ENCODE measurements around the gene LIX1L. TPM values are rescaled to one million over a fixed set of nuclear protein-coding genes. Genes with fewer than 3 reads are reported as not detected.

The LIX1L gene
- total and polyA plus RNA-seq, 2 of the 13 experiments (the other 11 are each of a cell fraction or from before 2014, with no cell fraction given), result 8.1 to 24.9 TPM

DNA sequence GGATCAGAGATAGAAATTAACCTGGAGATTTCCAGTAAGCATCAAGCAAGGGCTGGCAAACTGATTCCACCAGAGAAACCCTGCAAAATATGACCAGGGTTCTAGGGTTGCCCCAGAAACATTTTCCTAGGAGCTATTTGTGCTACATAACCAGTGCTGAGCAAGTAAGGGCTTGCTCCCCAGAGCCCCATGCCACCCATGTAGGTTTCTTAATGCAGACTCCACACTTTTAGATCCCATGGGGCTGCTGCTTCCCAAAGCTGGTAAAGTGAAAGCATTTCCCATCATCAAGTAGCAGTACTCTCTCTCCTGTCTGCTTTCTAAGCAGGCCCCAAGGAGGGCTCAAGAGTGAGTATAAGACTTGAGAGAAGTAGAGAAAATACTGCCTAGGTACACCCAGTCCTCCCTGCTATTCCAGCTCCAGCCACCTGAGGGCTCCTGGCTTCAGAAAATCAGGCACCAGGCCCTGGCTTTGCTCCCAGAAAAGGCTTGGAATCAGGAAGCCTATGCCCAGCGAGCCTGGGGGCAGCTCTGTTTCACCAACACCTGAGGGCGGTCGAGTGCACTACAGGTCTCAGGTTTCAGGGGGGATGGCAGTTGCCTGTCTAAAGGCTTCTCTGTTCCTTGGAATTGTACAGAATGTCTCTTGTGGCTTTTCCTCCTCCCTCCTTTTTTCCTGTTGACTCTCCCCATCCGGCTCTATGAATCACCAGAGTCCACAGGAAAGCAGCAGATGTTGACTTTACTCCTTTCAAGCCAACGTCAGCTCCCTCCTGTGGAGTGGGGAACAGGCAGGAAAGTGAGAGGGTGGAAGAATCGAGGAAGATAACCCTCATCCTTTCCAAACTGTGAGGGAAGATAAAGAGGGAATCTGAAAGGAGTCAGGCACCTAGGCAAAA lies 66.0 kb downstream of the LIX1L start (continued):
- TF ChIP-seq, protein P1, sequence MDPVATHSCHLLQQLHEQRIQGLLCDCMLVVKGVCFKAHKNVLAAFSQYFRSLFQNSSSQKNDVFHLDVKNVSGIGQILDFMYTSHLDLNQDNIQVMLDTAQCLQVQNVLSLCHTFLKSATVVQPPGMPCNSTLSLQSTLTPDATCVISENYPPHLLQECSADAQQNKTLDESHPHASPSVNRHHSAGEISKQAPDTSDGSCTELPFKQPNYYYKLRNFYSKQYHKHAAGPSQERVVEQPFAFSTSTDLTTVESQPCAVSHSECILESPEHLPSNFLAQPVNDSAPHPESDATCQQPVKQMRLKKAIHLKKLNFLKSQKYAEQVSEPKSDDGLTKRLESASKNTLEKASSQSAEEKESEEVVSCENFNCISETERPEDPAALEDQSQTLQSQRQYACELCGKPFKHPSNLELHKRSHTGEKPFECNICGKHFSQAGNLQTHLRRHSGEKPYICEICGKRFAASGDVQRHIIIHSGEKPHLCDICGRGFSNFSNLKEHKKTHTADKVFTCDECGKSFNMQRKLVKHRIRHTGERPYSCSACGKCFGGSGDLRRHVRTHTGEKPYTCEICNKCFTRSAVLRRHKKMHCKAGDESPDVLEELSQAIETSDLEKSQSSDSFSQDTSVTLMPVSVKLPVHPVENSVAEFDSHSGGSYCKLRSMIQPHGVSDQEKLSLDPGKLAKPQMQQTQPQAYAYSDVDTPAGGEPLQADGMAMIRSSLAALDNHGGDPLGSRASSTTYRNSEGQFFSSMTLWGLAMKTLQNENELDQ (CRISPR knock-in tag; IDR thresholded peaks at IDR 0.05; ENCODE audit: borderline replicate concordance), result no peak
- no peak for TF ChIP-seq PHF8 (CRISPR knock-in tag; IDR thresholded peaks at IDR 0.05)
- TF ChIP-seq, protein P2, sequence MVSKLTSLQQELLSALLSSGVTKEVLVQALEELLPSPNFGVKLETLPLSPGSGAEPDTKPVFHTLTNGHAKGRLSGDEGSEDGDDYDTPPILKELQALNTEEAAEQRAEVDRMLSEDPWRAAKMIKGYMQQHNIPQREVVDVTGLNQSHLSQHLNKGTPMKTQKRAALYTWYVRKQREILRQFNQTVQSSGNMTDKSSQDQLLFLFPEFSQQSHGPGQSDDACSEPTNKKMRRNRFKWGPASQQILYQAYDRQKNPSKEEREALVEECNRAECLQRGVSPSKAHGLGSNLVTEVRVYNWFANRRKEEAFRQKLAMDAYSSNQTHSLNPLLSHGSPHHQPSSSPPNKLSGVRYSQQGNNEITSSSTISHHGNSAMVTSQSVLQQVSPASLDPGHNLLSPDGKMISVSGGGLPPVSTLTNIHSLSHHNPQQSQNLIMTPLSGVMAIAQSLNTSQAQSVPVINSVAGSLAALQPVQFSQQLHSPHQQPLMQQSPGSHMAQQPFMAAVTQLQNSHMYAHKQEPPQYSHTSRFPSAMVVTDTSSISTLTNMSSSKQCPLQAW (CRISPR knock-in tag; IDR thresholded peaks at IDR 0.05), result peak; percentile 92
- TF ChIP-seq SP4 (CRISPR knock-in tag; IDR thresholded peaks at IDR 0.05), result peak; percentile 40; the same call in 1 of the 2 replicates
- TF ChIP-seq, protein P3, sequence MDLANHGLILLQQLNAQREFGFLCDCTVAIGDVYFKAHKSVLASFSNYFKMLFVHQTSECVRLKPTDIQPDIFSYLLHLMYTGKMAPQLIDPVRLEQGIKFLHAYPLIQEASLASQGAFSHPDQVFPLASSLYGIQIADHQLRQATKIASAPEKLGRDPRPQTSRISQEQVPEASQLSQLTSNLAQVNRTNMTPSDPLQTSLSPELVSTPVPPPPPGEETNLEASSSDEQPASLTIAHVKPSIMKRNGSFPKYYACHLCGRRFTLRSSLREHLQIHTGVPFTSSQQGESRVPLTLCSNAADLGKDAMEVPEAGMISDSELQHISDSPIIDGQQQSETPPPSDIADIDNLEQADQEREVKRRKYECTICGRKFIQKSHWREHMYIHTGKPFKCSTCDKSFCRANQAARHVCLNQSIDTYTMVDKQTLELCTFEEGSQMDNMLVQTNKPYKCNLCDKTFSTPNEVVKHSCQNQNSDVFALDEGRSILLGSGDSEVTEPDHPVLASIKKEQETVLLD (CRISPR knock-in tag; IDR thresholded peaks at IDR 0.05; ENCODE audit: low read depth), result no peak
- peak; percentile 98 for TF ChIP-seq ETV5 (CRISPR knock-in tag; IDR thresholded peaks at IDR 0.05; ENCODE audit: borderline replicate concordance)
- peak; percentile 85; the same call in 1 of the 2 replicates for TF ChIP-seq JUND (CRISPR knock-in tag; IDR thresholded peaks at IDR 0.05)
- TF ChIP-seq ZNF510 (CRISPR knock-in tag; IDR thresholded peaks at IDR 0.05; ENCODE audit: low read depth), result no peak
- TF ChIP-seq BRD4 (CRISPR knock-in tag; IDR thresholded peaks at IDR 0.05), result 0 out of 2 replicates have a peak, but pooled peaks have one; percentile 59
- TF ChIP-seq DNMT3B (CRISPR knock-in tag; conservative IDR thresholded peaks at IDR 0.05), result no peak
- TF ChIP-seq, protein P4, sequence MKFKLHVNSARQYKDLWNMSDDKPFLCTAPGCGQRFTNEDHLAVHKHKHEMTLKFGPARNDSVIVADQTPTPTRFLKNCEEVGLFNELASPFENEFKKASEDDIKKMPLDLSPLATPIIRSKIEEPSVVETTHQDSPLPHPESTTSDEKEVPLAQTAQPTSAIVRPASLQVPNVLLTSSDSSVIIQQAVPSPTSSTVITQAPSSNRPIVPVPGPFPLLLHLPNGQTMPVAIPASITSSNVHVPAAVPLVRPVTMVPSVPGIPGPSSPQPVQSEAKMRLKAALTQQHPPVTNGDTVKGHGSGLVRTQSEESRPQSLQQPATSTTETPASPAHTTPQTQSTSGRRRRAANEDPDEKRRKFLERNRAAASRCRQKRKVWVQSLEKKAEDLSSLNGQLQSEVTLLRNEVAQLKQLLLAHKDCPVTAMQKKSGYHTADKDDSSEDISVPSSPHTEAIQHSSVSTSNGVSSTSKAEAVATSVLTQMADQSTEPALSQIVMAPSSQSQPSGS (CRISPR knock-in tag; IDR thresholded peaks at IDR 0.05), result peak; percentile 44; the same call in 1 of the 2 replicates
- TF ChIP-seq TCF7 (IDR thresholded peaks at IDR 0.05; ENCODE audit: low read depth), result peak; percentile 64
- TF ChIP-seq, protein P5, sequence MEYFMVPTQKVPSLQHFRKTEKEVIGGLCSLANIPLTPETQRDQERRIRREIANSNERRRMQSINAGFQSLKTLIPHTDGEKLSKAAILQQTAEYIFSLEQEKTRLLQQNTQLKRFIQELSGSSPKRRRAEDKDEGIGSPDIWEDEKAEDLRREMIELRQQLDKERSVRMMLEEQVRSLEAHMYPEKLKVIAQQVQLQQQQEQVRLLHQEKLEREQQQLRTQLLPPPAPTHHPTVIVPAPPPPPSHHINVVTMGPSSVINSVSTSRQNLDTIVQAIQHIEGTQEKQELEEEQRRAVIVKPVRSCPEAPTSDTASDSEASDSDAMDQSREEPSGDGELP (IDR thresholded peaks at IDR 0.05; ENCODE audit: borderline replicate concordance, low read depth), result peak; percentile 57; the same call in 1 of the 2 replicates
- TF ChIP-seq, protein P6, sequence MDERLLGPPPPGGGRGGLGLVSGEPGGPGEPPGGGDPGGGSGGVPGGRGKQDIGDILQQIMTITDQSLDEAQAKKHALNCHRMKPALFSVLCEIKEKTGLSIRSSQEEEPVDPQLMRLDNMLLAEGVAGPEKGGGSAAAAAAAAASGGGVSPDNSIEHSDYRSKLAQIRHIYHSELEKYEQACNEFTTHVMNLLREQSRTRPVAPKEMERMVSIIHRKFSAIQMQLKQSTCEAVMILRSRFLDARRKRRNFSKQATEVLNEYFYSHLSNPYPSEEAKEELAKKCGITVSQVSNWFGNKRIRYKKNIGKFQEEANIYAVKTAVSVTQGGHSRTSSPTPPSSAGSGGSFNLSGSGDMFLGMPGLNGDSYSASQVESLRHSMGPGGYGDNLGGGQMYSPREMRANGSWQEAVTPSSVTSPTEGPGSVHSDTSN (CRISPR knock-in tag; IDR thresholded peaks at IDR 0.05), result no peak
- TF ChIP-seq RBAK (CRISPR knock-in tag; IDR thresholded peaks at IDR 0.05), result no peak
- no peak for TF ChIP-seq ZNF83 (CRISPR knock-in tag; IDR thresholded peaks at IDR 0.05; ENCODE audit: borderline replicate concordance)
- TF ChIP-seq, protein P7, sequence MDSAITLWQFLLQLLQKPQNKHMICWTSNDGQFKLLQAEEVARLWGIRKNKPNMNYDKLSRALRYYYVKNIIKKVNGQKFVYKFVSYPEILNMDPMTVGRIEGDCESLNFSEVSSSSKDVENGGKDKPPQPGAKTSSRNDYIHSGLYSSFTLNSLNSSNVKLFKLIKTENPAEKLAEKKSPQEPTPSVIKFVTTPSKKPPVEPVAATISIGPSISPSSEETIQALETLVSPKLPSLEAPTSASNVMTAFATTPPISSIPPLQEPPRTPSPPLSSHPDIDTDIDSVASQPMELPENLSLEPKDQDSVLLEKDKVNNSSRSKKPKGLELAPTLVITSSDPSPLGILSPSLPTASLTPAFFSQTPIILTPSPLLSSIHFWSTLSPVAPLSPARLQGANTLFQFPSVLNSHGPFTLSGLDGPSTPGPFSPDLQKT (CRISPR knock-in tag; IDR thresholded peaks at IDR 0.05; ENCODE audit: borderline replicate concordance), result no peak

All from HepG2 (cell line).